GM21515 (cell line): ENCODE measurements around the gene FLRT2.

Experiments
- ATAC-seq: cut with Tn5 transposase; IDR thresholded peaks from one replicate; pipeline ENCODE4 v1.9.1; 2021; ENCODE audit not compliant: unreplicated experiment

FLRT2 gene

GRCh38 chr14:85529803-85530574, at the start of gene FLRT2:
TSS of gene FLRT2 (plus strand) at chr14:85530144. CDS start at chr14:85621515, 91,371 bp downstream.
- ATAC-seq, result no peak

- no peak for ATAC-seq
Measured at GRCh38 chr14:85481471-85481870, 48.5 kb upstream of the FLRT2 start.

GRCh38 chr14:85482552-85482951, 47.4 kb upstream of the FLRT2 start:
- no peak for ATAC-seq

- ATAC-seq, result no peak
Measured at GRCh38 chr14:85483037-85483436, 46.9 kb upstream of the FLRT2 start.

- ATAC-seq, result no peak
Measured at GRCh38 chr14:85483652-85484051, 46.3 kb upstream of the FLRT2 start.

- ATAC-seq, result no peak
Measured at GRCh38 chr14:85487215-85487614, 42.7 kb upstream of the FLRT2 start.

GRCh38 chr14:85501751-85502150, 28.2 kb upstream of the FLRT2 start:
- no peak for ATAC-seq

- no peak for ATAC-seq
Measured at GRCh38 chr14:85508863-85509262, 21.1 kb upstream of the FLRT2 start.

GRCh38 chr14:85512451-85512850, 17.5 kb upstream of the FLRT2 start:
- no peak for ATAC-seq

- no peak for ATAC-seq
Measured at GRCh38 chr14:85514487-85514886, 15.5 kb upstream of the FLRT2 start.

- ATAC-seq, result no peak
Measured at GRCh38 chr14:85516239-85517113, 13.5 kb upstream of the FLRT2 start.

- ATAC-seq, result no peak
Measured at GRCh38 chr14:85517114-85517688, 12.7 kb upstream of the FLRT2 start.

GRCh38 chr14:85519661-85520305, 10.2 kb upstream of the FLRT2 start:
- ATAC-seq, result no peak

- ATAC-seq, result no peak
Measured at GRCh38 chr14:85520581-85520980, 9.4 kb upstream of the FLRT2 start.

- no peak for ATAC-seq
Measured at GRCh38 chr14:85523624-85524023, 6.3 kb upstream of the FLRT2 start.

- ATAC-seq, result no peak
Measured at GRCh38 chr14:85527006-85527405, 2.9 kb upstream of the FLRT2 start.

GRCh38 chr14:85527445-85528035, 2.4 kb upstream of the FLRT2 start:
- no peak for ATAC-seq

- no peak for ATAC-seq
Measured at GRCh38 chr14:85528080-85528896, 1.7 kb upstream of the FLRT2 start.

- no peak for ATAC-seq
Measured at GRCh38 chr14:85528897-85529631, 880 bp upstream of the FLRT2 start.
